ENCODE results near the gene KRTAP10-10.

DNA sequence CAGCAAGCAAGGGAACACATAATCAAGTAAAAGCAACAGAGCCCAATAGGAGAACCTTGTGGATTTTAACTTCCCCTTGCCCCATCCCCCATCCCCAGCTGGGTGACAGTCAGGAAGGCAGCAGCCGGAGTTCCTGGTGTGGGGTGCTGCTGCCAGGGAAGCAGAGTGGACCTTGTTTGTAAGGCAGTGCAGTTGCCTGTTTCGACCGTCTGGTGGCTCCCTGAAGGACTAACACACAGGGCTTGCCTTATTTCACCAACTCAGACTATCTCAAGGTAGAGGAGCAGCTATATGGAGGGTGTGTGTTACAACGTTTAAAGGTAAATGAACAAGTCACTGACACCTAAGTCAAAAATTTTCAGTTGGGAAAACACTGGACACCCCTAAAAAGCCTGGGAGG is 18.7 kb upstream of the KRTAP10-10 start:
- TF ChIP-seq, protein P1, sequence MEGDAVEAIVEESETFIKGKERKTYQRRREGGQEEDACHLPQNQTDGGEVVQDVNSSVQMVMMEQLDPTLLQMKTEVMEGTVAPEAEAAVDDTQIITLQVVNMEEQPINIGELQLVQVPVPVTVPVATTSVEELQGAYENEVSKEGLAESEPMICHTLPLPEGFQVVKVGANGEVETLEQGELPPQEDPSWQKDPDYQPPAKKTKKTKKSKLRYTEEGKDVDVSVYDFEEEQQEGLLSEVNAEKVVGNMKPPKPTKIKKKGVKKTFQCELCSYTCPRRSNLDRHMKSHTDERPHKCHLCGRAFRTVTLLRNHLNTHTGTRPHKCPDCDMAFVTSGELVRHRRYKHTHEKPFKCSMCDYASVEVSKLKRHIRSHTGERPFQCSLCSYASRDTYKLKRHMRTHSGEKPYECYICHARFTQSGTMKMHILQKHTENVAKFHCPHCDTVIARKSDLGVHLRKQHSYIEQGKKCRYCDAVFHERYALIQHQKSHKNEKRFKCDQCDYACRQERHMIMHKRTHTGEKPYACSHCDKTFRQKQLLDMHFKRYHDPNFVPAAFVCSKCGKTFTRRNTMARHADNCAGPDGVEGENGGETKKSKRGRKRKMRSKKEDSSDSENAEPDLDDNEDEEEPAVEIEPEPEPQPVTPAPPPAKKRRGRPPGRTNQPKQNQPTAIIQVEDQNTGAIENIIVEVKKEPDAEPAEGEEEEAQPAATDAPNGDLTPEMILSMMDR (IDR thresholded peaks at IDR 0.05; ENCODE audit: control extremely low read depth in 1 of 3, insufficient read depth in 1 of 3, low read depth in 1 of 3, low read length in 3 of 3): peak; percentile 58 to 69 (median 67)
- TF ChIP-seq YY1 (IDR thresholded peaks at IDR 0.05; ENCODE audit: low read depth, low read length) (no peak), POLR2AphosphoS5 (IDR thresholded peaks at IDR 0.05; ENCODE audit: low read depth, low read length) (no peak), RFX5 (IDR thresholded peaks at IDR 0.05; ENCODE audit: borderline replicate concordance, low read depth, low read length) (no peak), ZNF274 (IDR thresholded peaks at IDR 0.05; ENCODE audit: borderline replicate concordance, extremely low read depth, low read length) (no peak), HDAC6 (IDR thresholded peaks at IDR 0.05; ENCODE audit: low read depth, low read length) (no peak)
- TF ChIP-seq, protein P2, sequence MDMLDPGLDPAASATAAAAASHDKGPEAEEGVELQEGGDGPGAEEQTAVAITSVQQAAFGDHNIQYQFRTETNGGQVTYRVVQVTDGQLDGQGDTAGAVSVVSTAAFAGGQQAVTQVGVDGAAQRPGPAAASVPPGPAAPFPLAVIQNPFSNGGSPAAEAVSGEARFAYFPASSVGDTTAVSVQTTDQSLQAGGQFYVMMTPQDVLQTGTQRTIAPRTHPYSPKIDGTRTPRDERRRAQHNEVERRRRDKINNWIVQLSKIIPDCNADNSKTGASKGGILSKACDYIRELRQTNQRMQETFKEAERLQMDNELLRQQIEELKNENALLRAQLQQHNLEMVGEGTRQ (IDR thresholded peaks at IDR 0.05; ENCODE audit: low read length): no peak

Data from H1 (cell line).